ENCODE results near the gene ZNF729.
"Not testable (repeated sequence)": the region's sequence is repeated elsewhere in the genome, so short reads cannot be mapped to it uniquely, and the experiment has no call there.

The ZNF729 gene

GRCh38 chr19:22286151-22286810 lies at the start of gene ZNF729:
ZNF729 (plus strand) TSS chr19:22286441; CDS start chr19:22286526, 85 bp downstream.
- no peak for DNase-seq

DNA sequence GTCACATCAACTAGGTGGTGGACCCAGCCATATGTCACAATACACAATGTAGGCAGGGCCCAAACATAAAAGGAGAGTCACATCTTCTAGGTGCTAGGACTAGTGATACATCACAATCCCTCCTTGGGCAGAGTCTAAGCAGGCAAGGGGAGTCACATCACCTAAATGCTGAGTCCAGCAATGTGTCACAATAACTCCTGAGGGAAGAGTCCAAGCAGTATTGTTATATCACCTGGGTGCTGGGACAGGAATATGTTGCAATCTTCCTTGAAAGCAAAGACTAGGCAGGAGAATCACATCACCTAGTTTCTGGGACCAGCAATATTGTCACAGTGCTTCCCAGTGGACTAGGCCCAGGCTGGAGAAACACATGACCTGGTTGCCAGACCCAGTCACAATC lies 29.4 kb upstream of the ZNF729 start:
- DNase-seq, result no peak

- DNase-seq, result no peak
Observed at GRCh38 chr19:22257381-22257780, 28.9 kb upstream of the ZNF729 start.

DNA sequence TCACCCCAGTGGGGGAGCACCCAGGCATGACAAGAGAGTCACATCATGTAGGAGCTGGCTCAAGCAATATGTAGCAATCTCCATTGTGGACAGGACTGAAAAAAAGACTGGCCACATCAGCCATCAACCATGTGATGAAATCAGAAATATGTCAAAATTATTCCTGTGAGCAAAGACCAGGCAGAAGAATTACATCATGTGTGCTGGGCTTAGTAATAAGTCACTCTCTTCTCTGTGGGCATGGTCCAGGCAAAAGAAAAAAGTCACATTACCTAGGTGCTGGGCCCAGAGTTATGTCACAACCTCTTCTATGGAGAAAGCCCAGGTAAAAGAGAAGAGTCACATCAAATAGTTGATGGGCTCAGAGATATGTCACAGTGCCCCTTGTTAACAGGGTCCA lies 28.3 kb upstream of the ZNF729 start:
- no peak for DNase-seq

DNA sequence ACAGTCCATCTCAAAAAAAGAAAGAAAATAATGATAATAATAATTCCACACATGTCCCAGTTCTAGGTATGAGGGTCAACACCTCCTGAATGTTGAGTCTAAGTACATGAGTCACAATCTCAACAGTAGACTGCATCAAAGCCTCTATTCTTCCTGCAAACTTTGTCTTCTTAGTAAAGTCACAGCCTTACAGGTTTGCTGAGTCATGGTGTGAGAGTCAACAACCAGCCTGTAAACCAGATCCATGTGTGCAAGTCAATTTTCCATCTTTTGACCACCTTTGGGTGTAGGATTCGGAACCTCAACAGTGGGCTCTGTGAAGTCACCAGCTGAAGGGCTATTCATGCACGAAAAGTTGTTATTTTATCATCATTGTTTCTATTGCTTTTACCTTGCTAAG lies 25.7 kb upstream of the ZNF729 start:
- no peak for DNase-seq

DNA sequence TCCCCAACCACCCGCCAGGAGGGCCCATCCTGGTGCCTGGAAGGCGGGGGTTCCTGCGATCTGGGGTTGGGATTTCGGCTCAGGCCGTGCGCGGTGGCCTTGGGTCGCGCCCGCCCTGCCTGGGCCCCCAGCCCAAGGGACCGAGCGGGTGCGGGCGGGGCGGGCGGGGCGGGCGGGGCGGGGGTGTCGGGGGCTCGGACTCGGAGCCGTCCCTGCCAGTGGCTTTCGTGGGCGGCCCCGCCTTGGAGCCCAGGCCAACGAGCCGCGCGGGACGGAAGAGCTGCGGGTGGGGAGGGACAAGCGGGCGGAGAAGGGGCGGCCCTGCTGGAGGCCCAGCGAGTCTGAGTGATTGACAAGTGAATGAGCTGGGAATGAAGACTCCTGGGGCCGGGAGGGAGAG lies 24.6 kb upstream of the ZNF729 start:
- DNase-seq, result no peak

DNA sequence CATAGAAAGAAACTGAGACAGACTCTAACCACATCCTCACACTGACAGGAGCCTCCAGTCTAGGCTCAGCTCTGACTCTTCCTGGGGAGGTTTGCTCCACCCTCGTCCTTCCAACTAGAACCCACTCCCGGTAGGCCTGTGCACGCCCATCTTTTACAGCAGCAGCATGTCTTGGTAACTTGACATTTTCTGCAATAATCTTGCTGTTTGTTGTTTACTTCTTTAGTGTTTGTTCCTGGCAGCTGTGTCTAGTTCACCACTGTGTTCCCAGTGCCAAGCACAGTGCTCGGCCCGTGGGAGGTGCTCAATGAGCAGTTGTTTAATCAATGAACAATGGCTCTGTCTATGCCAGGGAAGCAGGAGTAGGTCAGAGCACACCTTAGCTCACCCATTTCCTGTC lies 23.1 kb upstream of the ZNF729 start:
- no peak for DNase-seq

- DNase-seq, result not testable (repeated sequence)
Observed at GRCh38 chr19:22321554-22321953, 35.3 kb downstream of the ZNF729 start.

DNA sequence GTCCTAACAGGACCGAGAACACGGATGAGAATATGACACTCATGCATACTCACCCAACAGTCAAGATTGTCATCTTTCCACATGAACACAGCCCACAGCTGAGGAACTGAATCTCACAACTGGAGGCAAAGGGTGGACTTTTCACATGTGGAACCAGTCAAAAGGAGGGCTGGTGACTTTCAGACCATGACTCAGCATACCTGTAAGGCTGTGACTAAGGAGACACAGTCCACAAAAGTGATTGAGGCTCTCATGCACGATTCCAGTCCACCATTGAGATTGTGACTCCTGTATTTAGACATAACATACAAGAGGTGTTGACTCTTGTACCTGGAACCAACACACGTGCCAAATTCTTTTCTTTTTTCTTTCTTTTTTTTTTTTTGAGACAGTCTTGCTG lies 40.0 kb downstream of the ZNF729 start:
- DNase-seq, result no peak

- no peak for DNase-seq
Observed at GRCh38 chr19:22327321-22327720, 41.1 kb downstream of the ZNF729 start.

GRCh38 chr19:22331521-22331920 lies 45.3 kb downstream of the ZNF729 start:
- DNase-seq, result no peak

GRCh38 chr19:22332924-22333323 lies 46.7 kb downstream of the ZNF729 start:
- DNase-seq, result no peak

GRCh38 chr19:22335716-22336115 lies 49.5 kb downstream of the ZNF729 start:
- DNase-seq, result no peak

- no peak for DNase-seq
Observed at GRCh38 chr19:22354665-22355064, 68.4 kb downstream of the ZNF729 start.
